ENCODE data around the gene GABARAP. TPM values are rescaled to one million over a fixed set of nuclear protein-coding genes. Genes with fewer than 3 reads are reported as not detected.

Gene GABARAP
- total and polyA plus RNA-seq, 2 of the 13 experiments (the other 11 are each of a cell fraction or from before 2014, with no cell fraction given) = 161 to 310 TPM

DNA sequence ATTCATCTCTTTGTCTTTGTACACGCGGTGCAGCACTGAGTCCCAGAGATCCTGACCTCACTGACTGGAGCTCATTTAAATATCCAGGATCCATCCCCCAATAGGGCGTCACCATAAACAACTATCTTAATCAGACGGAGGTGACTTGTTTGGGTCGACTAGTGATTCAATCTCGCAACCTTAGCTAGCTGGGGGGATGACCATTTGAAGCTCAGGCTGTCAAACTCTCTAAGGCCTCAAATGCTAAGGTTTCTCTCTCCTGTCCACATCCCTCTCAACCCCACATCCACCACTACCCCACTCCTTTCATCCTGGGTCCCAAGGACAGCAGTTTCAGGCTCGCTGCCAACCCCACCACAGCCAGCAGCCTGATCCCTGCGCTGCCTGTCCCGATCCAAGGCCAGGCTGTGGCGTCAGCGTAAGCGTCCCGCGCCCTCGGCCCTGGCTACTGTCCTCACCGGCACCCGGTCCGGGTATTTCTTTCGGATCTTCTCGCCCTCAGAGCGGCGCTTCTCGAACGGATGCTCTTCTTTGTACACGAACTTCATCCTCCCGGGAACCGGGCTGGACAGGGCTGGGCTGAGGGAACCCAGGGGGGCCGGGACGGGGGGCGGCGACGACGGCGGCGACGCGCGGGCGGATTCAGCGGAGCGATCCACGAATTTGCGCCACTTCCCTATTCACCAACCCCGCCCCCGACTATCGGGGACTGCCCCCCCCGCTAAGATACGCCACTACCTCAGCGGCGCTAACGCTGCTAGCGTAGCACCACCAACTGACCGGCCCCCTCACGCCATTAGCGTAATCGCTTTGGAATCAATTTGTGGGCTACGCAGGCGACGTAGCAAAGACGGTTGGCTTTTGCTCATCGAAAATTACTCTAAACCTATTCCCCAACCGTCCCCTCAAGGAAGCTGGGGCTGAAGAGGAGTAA lies at the start of gene GABARAP (continued):
- TF ChIP-seq, protein P1, sequence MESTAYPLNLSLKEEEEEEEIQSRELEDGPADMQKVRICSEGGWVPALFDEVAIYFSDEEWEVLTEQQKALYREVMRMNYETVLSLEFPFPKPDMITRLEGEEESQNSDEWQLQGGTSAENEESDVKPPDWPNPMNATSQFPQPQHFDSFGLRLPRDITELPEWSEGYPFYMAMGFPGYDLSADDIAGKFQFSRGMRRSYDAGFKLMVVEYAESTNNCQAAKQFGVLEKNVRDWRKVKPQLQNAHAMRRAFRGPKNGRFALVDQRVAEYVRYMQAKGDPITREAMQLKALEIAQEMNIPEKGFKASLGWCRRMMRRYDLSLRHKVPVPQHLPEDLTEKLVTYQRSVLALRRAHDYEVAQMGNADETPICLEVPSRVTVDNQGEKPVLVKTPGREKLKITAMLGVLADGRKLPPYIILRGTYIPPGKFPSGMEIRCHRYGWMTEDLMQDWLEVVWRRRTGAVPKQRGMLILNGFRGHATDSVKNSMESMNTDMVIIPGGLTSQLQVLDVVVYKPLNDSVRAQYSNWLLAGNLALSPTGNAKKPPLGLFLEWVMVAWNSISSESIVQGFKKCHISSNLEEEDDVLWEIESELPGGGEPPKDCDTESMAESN (CRISPR knock-in tag; conservative IDR thresholded peaks at IDR 0.05) = peak; percentile 88
- 0 out of 2 replicates have a peak, but pooled peaks have one; percentile 28 for TF ChIP-seq ZNF83 (CRISPR knock-in tag; IDR thresholded peaks at IDR 0.05; ENCODE audit: borderline replicate concordance)
- 0 out of 2 replicates have a peak, but pooled peaks have one; percentile 9 for TF ChIP-seq MEF2D (CRISPR knock-in tag; IDR thresholded peaks at IDR 0.05)
- peak; percentile 35; the same call in 1 of the 2 replicates for TF ChIP-seq HIVEP1 (CRISPR knock-in tag; IDR thresholded peaks at IDR 0.05)
- 0 out of 2 replicates have a peak, but pooled peaks have one; percentile 49 for TF ChIP-seq ZSCAN21 (CRISPR knock-in tag; IDR thresholded peaks at IDR 0.05; ENCODE audit: borderline replicate concordance)
- TF ChIP-seq HDAC1 (CRISPR knock-in tag; IDR thresholded peaks at IDR 0.05) = peak; percentile 86
- TF ChIP-seq BCL6 (CRISPR knock-in tag; IDR thresholded peaks at IDR 0.05) = no peak
- 0 out of 2 replicates have a peak, but pooled peaks have one; percentile 54 for TF ChIP-seq ZBTB20 (CRISPR knock-in tag; IDR thresholded peaks at IDR 0.05; ENCODE audit: borderline replicate concordance, low read depth)
- TF ChIP-seq MEIS1 (CRISPR knock-in tag; IDR thresholded peaks at IDR 0.05; ENCODE audit: borderline replicate concordance) = 0 out of 2 replicates have a peak, but pooled peaks have one; percentile 8
- no peak for TF ChIP-seq JARID2 (CRISPR knock-in tag; IDR thresholded peaks at IDR 0.05; ENCODE audit: insufficient replicate concordance)
- 0 out of 2 replicates have a peak, but pooled peaks have one; percentile 18 for TF ChIP-seq ZBTB8A (CRISPR knock-in tag; IDR thresholded peaks at IDR 0.05; ENCODE audit: borderline replicate concordance, low read depth)
- TF ChIP-seq, protein P2, sequence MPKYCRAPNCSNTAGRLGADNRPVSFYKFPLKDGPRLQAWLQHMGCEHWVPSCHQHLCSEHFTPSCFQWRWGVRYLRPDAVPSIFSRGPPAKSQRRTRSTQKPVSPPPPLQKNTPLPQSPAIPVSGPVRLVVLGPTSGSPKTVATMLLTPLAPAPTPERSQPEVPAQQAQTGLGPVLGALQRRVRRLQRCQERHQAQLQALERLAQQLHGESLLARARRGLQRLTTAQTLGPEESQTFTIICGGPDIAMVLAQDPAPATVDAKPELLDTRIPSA (CRISPR knock-in tag; IDR thresholded peaks at IDR 0.05; ENCODE audit: borderline replicate concordance) = no peak
- TF ChIP-seq, protein P3, sequence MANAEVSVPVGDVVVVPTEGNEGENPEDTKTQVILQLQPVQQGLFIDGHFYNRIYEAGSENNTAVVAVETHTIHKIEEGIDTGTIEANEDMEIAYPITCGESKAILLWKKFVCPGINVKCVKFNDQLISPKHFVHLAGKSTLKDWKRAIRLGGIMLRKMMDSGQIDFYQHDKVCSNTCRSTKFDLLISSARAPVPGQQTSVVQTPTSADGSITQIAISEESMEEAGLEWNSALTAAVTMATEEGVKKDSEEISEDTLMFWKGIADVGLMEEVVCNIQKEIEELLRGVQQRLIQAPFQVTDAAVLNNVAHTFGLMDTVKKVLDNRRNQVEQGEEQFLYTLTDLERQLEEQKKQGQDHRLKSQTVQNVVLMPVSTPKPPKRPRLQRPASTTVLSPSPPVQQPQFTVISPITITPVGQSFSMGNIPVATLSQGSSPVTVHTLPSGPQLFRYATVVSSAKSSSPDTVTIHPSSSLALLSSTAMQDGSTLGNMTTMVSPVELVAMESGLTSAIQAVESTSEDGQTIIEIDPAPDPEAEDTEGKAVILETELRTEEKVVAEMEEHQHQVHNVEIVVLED (CRISPR knock-in tag; IDR thresholded peaks at IDR 0.05; ENCODE audit: borderline replicate concordance) = peak; percentile 34
- TF ChIP-seq ZNF556 (CRISPR knock-in tag; IDR thresholded peaks at IDR 0.05; ENCODE audit: borderline replicate concordance) = no peak
- TF ChIP-seq KDM3A (CRISPR knock-in tag; IDR thresholded peaks at IDR 0.05; ENCODE audit: low read depth) = peak; percentile 74; the same call in 1 of the 2 replicates
- no peak for TF ChIP-seq ZFP82 (CRISPR knock-in tag; IDR thresholded peaks at IDR 0.05; ENCODE audit: borderline replicate concordance)
- no peak for TF ChIP-seq KAT2B (IDR thresholded peaks at IDR 0.05; ENCODE audit: borderline replicate concordance, low read depth, low read length)
- peak; percentile 50; the same call in 1 of the 2 replicates for TF ChIP-seq ZNF235 (CRISPR knock-in tag; IDR thresholded peaks at IDR 0.05; ENCODE audit: borderline replicate concordance)
- TF ChIP-seq ZNF101 (CRISPR knock-in tag; IDR thresholded peaks at IDR 0.05; ENCODE audit: borderline replicate concordance, low read depth) = 0 out of 2 replicates have a peak, but pooled peaks have one; percentile 10
